HepG2 (cell line): Measurements from ENCODE around the gene TP53. TPM values are rescaled to one million over a fixed set of nuclear protein-coding genes. Genes with fewer than 3 reads are reported as not detected.
A peak's percentile ranks its signal among the peaks of the same experiment; 100 is the strongest.

Experiments used
- HNRNPH1 ChIP-seq: fragments of 200-400 bp; formaldehyde crosslinking; optimal IDR thresholded peaks from 2 replicates; pipeline ENCODE3; 2017; ENCODE audit warnings: mild to moderate bottlenecking, low read depth, low read length
- MBD4 ChIP-seq: IDR thresholded peaks from 2 replicates; pipeline ENCODE4 v1.6.1; 2012; ENCODE audit warnings: low read length, inconsistent platforms, borderline replicate concordance
- SIX4 ChIP-seq: sonication (generic); formaldehyde crosslinking; IDR thresholded peaks from 2 replicates; pipeline ENCODE4 v1.4.0; 2020; ENCODE audit warnings: missing genetic modification reagents
- TCF7 ChIP-seq: sonication (generic); IDR thresholded peaks from 2 replicates; pipeline ENCODE4 v1.6.1; 2016; ENCODE audit warnings: antibody characterized with exemption, low read depth
- YEATS4 ChIP-seq: sonication (generic); formaldehyde crosslinking; IDR thresholded peaks from 2 replicates; pipeline ENCODE4 v1.4.0; 2020; ENCODE audit warnings: missing genetic modification reagents, borderline replicate concordance
- ZFP41 ChIP-seq: sonication (generic); formaldehyde crosslinking; IDR thresholded peaks from 2 replicates; pipeline ENCODE4 v1.4.0; 2020; ENCODE audit warnings: mild to moderate bottlenecking, missing genetic modification reagents, borderline replicate concordance
- ZKSCAN8 ChIP-seq: IDR thresholded peaks from 2 replicates; pipeline ENCODE4 v1.6.1; 2016; ENCODE audit warnings: borderline replicate concordance, missing genetic modification reagents, missing compliant biosample characterization
- ZMAT3 ChIP-seq: sonication (generic); formaldehyde crosslinking; conservative IDR thresholded peaks from 2 replicates; pipeline ENCODE4 v1.7.0; 2021; ENCODE audit warnings: missing genetic modification reagents
- ZNF331 ChIP-seq: sonication (generic); formaldehyde crosslinking; IDR thresholded peaks from 2 replicates; pipeline ENCODE4 v1.4.0; 2020; ENCODE audit warnings: missing genetic modification reagents
- ZNF333 ChIP-seq: sonication (generic); formaldehyde crosslinking; IDR thresholded peaks from 2 replicates; pipeline ENCODE4 v1.4.0; 2020; ENCODE audit warnings: mild to moderate bottlenecking, missing genetic modification reagents, borderline replicate concordance
- ZNF441 ChIP-seq: sonication (generic); formaldehyde crosslinking; IDR thresholded peaks from 2 replicates; pipeline ENCODE4 v1.7.0; 2021; ENCODE audit warnings: missing genetic modification reagents, borderline replicate concordance
- ZNF451 ChIP-seq: sonication (generic); formaldehyde crosslinking; IDR thresholded peaks from 2 replicates; pipeline ENCODE4 v1.5.0; 2020; ENCODE audit warnings: mild to moderate bottlenecking, missing genetic modification reagents
- ZNF614 ChIP-seq: IDR thresholded peaks from 2 replicates; pipeline ENCODE4 v1.6.1; 2018; ENCODE audit warnings: missing biosample characterization, missing genetic modification reagents, inconsistent platforms, borderline replicate concordance
- polyA plus RNA-seq, 8 experiments: library from polyadenylated mRNA; depleted of rRNA in 3 of 8; stranded (reverse) in 7 of 8; unstranded in 1 of 8; fragments of >200 nt; fragmentation: Illumina TruSeq in 4 of 8; extraction: Trizol in 4 of 8; gene quantifications; 2 replicates each; pipeline versions ENCODE4 v1.2.1 to v1.2.3, GENCODE V29; 2011 to 2016; ENCODE audit warnings: low read depth in 4 of 8, missing spikeins in 1 of 8, mixed read lengths in 1 of 8; ENCODE audit not compliant: insufficient read depth in 1 of 8
- total RNA-seq, 5 experiments: library from RNA; depleted of rRNA; stranded (reverse); fragments of >200 nt; fragmentation: Illumina TruSeq; extraction: Trizol; gene quantifications; 2 replicates each; pipeline ENCODE4 v1.2.3, GENCODE V29; 2016; ENCODE audit warnings: low read depth in 1 of 5
- TF ChIP-seq, protein P1 (sequence below): sonication (generic); formaldehyde crosslinking; IDR thresholded peaks from 2 replicates; pipeline ENCODE4 v1.4.0; 2020; ENCODE audit warnings: mild to moderate bottlenecking, low read depth, missing genetic modification reagents
- TF ChIP-seq, protein P2 (sequence below): IDR thresholded peaks from 2 replicates; pipeline ENCODE4 v1.6.1; 2016; ENCODE audit warnings: missing compliant biosample characterization, missing genetic modification reagents, borderline replicate concordance
- TF ChIP-seq, protein P3 (sequence below): sonication (generic); formaldehyde crosslinking; IDR thresholded peaks from 2 replicates; pipeline ENCODE4 v1.9.0; 2022; ENCODE audit warnings: low read depth, missing genetic modification reagents
- TF ChIP-seq, protein P4 (sequence below): IDR thresholded peaks from 2 replicates; pipeline ENCODE4 v1.6.1; 2016; ENCODE audit warnings: missing compliant biosample characterization, missing genetic modification reagents, borderline replicate concordance
- TF ChIP-seq, protein P5 (sequence below), 2 experiments: IDR thresholded peaks; 2 replicates each; pipeline ENCODE4 v1.6.1; 2011 to 2012; ENCODE audit warnings: low read length in 2 of 2, borderline replicate concordance in 1 of 2, low read depth in 1 of 2, mild to moderate bottlenecking in 1 of 2, moderate library complexity in 1 of 2

Gene TP53
- total and polyA plus RNA-seq, 2 of the 13 experiments (the other 11 are each of a cell fraction or from before 2014, with no cell fraction given), result 17.1 to 29.9 TPM

DNA sequence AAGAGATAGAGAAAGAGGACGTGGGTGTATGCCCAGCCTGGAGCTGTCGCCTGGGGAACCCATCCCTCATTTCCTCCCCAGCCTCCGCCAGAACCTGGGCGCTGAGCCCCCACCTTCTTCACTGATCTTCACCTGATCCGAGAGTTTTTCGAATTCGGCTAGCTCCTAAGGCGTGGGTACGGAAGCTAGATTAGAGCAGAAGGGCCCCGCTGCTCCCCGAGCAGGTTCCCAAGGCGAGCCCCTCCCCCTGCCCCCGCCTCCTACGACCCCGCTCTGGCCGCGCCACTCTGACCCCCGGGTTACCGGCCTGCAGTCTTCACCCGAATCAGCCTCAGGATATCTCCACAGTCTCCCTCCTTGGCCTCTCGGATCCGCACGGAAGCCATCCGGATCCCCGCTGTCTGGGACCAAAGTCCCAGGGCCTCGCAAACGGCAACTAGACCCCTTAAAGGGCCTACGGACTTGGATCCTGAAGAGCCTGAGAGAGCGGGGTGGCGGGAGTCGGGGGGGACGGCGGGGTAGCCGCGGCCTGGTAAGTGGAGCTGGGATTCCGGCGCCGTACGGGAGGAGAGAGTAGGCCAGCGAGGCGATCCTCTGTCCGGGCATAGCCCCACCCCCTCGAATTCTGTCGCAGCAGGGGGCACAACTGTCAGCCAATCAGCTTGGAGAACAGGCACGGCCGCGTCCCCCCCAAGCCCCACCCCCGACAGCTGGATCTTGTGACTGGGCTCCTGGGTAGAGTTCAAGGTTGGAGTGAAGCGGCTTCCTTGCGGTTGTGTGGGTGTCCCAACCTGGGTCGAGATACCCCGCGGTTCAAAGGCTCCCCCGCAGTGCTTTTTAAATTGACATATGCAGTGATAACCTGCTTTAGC is 59.8 kb downstream of the TP53 start, which contains the start of gene SAT2 (continued):
- TF ChIP-seq ZNF441 (no peak; the same call in 1 of the 2 replicates), ZNF614 (no peak), ZKSCAN8 (no peak), SIX4 (0 out of 2 replicates have a peak, but pooled peaks have one; percentile 37), ZNF333 (CRISPR knock-in tag) (0 out of 2 replicates have a peak, but pooled peaks have one; percentile 47), ZMAT3 (CRISPR knock-in tag) (no peak), ZFP41 (CRISPR knock-in tag) (no peak), TCF7 (peak; percentile 32; the same call in 1 of the 2 replicates), MBD4 (no peak), YEATS4 (CRISPR knock-in tag) (peak; percentile 71; the same call in 1 of the 2 replicates), HNRNPH1 (no peak), ZNF451 (CRISPR knock-in tag) (no peak), ZNF331 (CRISPR knock-in tag) (peak; percentile 33; the same call in 1 of the 2 replicates)
- TF ChIP-seq, protein P1, sequence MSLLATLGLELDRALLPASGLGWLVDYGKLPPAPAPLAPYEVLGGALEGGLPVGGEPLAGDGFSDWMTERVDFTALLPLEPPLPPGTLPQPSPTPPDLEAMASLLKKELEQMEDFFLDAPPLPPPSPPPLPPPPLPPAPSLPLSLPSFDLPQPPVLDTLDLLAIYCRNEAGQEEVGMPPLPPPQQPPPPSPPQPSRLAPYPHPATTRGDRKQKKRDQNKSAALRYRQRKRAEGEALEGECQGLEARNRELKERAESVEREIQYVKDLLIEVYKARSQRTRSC (CRISPR knock-in tag), result no peak
- TF ChIP-seq, protein P2, sequence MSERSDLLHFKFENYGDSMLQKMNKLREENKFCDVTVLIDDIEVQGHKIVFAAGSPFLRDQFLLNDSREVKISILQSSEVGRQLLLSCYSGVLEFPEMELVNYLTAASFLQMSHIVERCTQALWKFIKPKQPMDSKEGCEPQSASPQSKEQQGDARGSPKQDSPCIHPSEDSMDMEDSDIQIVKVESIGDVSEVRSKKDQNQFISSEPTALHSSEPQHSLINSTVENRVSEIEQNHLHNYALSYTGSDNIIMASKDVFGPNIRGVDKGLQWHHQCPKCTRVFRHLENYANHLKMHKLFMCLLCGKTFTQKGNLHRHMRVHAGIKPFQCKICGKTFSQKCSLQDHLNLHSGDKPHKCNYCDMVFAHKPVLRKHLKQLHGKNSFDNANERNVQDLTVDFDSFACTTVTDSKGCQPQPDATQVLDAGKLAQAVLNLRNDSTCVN, result 0 out of 2 replicates have a peak, but pooled peaks have one; percentile 55
- TF ChIP-seq, protein P3, sequence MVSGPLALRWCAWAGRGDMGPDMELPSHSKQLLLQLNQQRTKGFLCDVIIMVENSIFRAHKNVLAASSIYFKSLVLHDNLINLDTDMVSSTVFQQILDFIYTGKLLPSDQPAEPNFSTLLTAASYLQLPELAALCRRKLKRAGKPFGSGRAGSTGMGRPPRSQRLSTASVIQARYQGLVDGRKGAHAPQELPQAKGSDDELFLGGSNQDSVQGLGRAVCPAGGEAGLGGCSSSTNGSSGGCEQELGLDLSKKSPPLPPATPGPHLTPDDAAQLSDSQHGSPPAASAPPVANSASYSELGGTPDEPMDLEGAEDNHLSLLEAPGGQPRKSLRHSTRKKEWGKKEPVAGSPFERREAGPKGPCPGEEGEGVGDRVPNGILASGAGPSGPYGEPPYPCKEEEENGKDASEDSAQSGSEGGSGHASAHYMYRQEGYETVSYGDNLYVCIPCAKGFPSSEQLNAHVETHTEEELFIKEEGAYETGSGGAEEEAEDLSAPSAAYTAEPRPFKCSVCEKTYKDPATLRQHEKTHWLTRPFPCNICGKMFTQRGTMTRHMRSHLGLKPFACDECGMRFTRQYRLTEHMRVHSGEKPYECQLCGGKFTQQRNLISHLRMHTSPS (CRISPR knock-in tag), result 0 out of 2 replicates have a peak, but pooled peaks have one; percentile 41
- TF ChIP-seq, protein P4, sequence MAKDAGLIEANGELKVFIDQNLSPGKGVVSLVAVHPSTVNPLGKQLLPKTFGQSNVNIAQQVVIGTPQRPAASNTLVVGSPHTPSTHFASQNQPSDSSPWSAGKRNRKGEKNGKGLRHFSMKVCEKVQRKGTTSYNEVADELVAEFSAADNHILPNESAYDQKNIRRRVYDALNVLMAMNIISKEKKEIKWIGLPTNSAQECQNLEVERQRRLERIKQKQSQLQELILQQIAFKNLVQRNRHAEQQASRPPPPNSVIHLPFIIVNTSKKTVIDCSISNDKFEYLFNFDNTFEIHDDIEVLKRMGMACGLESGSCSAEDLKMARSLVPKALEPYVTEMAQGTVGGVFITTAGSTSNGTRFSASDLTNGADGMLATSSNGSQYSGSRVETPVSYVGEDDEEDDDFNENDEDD, result peak; percentile 21; the same call in 1 of the 2 replicates
- TF ChIP-seq, protein P5, sequence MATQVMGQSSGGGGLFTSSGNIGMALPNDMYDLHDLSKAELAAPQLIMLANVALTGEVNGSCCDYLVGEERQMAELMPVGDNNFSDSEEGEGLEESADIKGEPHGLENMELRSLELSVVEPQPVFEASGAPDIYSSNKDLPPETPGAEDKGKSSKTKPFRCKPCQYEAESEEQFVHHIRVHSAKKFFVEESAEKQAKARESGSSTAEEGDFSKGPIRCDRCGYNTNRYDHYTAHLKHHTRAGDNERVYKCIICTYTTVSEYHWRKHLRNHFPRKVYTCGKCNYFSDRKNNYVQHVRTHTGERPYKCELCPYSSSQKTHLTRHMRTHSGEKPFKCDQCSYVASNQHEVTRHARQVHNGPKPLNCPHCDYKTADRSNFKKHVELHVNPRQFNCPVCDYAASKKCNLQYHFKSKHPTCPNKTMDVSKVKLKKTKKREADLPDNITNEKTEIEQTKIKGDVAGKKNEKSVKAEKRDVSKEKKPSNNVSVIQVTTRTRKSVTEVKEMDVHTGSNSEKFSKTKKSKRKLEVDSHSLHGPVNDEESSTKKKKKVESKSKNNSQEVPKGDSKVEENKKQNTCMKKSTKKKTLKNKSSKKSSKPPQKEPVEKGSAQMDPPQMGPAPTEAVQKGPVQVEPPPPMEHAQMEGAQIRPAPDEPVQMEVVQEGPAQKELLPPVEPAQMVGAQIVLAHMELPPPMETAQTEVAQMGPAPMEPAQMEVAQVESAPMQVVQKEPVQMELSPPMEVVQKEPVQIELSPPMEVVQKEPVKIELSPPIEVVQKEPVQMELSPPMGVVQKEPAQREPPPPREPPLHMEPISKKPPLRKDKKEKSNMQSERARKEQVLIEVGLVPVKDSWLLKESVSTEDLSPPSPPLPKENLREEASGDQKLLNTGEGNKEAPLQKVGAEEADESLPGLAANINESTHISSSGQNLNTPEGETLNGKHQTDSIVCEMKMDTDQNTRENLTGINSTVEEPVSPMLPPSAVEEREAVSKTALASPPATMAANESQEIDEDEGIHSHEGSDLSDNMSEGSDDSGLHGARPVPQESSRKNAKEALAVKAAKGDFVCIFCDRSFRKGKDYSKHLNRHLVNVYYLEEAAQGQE (IDR thresholded peaks at IDR 0.05; ENCODE audit: borderline replicate concordance in 1 of 2, low read depth in 1 of 2, low read length in 2 of 2), result peak in 1 of 2 experiments; percentile 33; a peak in 1 of 4 replicates
